ENCODE results near the gene ANKRD66. TPM values are rescaled to one million over a fixed set of nuclear protein-coding genes. Genes with fewer than 3 reads are reported as not detected.
"Not testable (repeated sequence)": the region's sequence is repeated elsewhere in the genome, so short reads cannot be mapped to it uniquely, and the experiment has no call there.

Gene ANKRD66
- polyA plus RNA-seq, 1 donor (not counting 4 experiments of a cell fraction or from before 2014, with no cell fraction given), result not detected

GRCh38 chr6:46743425-46744158 is 3.1 kb upstream of the ANKRD66 start:
- H4K20me1 ChIP-seq (ENCODE audit: control insufficient read depth, extremely low read depth, insufficient read depth, low read length), result no peaks in the 10 kb centered on the region
- H3K9me1 ChIP-seq (ENCODE audit: control insufficient read depth, extremely low read depth, insufficient read depth, low read length), result no peaks in the 10 kb centered on the region
- TF ChIP-seq CTCF (optimal IDR thresholded peaks at IDR 0.05 in 1 of 3, IDR thresholded peaks at IDR 0.05 in 1 of 3, conservative IDR thresholded peaks at IDR 0.05 in 1 of 3; ENCODE audit: extremely low read depth in 1 of 3, insufficient read depth in 2 of 3, low read length in 3 of 3) (no peak), EZH2 (IDR thresholded peaks at IDR 0.05; ENCODE audit: low read length) (no peak)
- dilution Hi-C loops (cut with MboI; ENCODE audit: extremely low pct_ligation_motif_present, low sequenced_read_pairs), result no loop called here
- no peak overlapping the region for H3K4me3 ChIP-seq (ENCODE audit: control insufficient read depth in 2 of 3, extremely low read depth in 1 of 3, insufficient read depth in 2 of 3, low read depth in 1 of 3, low read length in 3 of 3)
- H3K9me3 ChIP-seq (ENCODE audit: control insufficient read depth, low read depth, low read length), result no peaks in the 10 kb centered on the region
- no peak overlapping the region for H2AFZ ChIP-seq (ENCODE audit: control insufficient read depth, low read length)
- H3K4me1 ChIP-seq (ENCODE audit: control insufficient read depth, extremely low read depth, insufficient read depth, low read length), result no peaks in the 10 kb centered on the region
- no peaks in the 10 kb centered on the region for H3K27me3 ChIP-seq (ENCODE audit: control insufficient read depth, extremely low read depth, insufficient read depth, low read length)
- no peaks in the 10 kb centered on the region for H3K36me3 ChIP-seq (ENCODE audit: control insufficient read depth in 2 of 2, extremely low read depth in 1 of 2, insufficient read depth in 2 of 2, low read length in 2 of 2)
- H3K4me2 ChIP-seq (ENCODE audit: control insufficient read depth, extremely low read depth, insufficient read depth, low read depth, low read length), result no peak overlapping the region
- H3K27ac ChIP-seq (ENCODE audit: control insufficient read depth, insufficient read depth, low read length), result no peak overlapping the region
- no peaks in the 10 kb centered on the region for H3K79me2 ChIP-seq (ENCODE audit: control insufficient read depth, insufficient read depth, low read length)
- FAIRE-seq (no peak), DNase-seq (ENCODE audit: low read depth, low spot score) (no peak)
- H3K9ac ChIP-seq (ENCODE audit: control insufficient read depth, extremely low read depth, insufficient read depth, low read length), result no peak overlapping the region

- DNase-seq (ENCODE audit: low read depth, low spot score); H3K9me1 ChIP-seq (ENCODE audit: control insufficient read depth, extremely low read depth, insufficient read depth, low read length); H3K9ac ChIP-seq (ENCODE audit: control insufficient read depth, extremely low read depth, insufficient read depth, low read length); H3K4me1 ChIP-seq (ENCODE audit: control insufficient read depth, extremely low read depth, insufficient read depth, low read length); H3K9me3 ChIP-seq (ENCODE audit: control insufficient read depth, low read depth, low read length); H3K36me3 ChIP-seq (ENCODE audit: control insufficient read depth in 2 of 2, extremely low read depth in 1 of 2, insufficient read depth in 2 of 2, low read length in 2 of 2); FAIRE-seq; H3K27me3 ChIP-seq (ENCODE audit: control insufficient read depth, extremely low read depth, insufficient read depth, low read length); H3K27ac ChIP-seq (ENCODE audit: control insufficient read depth, insufficient read depth, low read length); H3K4me3 ChIP-seq (ENCODE audit: control insufficient read depth in 2 of 3, extremely low read depth in 1 of 3, insufficient read depth in 2 of 3, low read depth in 1 of 3, low read length in 3 of 3); H2AFZ ChIP-seq (ENCODE audit: control insufficient read depth, low read length); H4K20me1 ChIP-seq (ENCODE audit: control insufficient read depth, extremely low read depth, insufficient read depth, low read length); H3K79me2 ChIP-seq (ENCODE audit: control insufficient read depth, insufficient read depth, low read length); dilution Hi-C loops (cut with MboI; ENCODE audit: extremely low pct_ligation_motif_present, low sequenced_read_pairs); H3K4me2 ChIP-seq (ENCODE audit: control insufficient read depth, extremely low read depth, insufficient read depth, low read depth, low read length): not testable (repeated sequence)
These were observed 2.5 kb upstream of the ANKRD66 start for GRCh38 chr6:46744159-46744725.

Measured in keratinocyte (primary cell).